ACHN (cell line): Measurements from ENCODE around the gene MMEL1.

Experiments
- DNase-seq: peaks from one replicate; pipeline ENCODE4 v3.0.0-alpha.2; 2015
- in situ Hi-C: cut with HindIII; loops from 2 replicates; pipeline ENCODE4 v1.10.0; 2017; ENCODE audit warnings: low sequenced_read_pairs, low pct_ligation_motif_present, low pct_unique_long_range_greater_than_20kb

Gene MMEL1

GRCh38 chr1:2542246-2542915, 90.4 kb downstream of the MMEL1 start:
- in situ Hi-C loops = no loop called here
- no peak for DNase-seq

GRCh38 chr1:2541619-2542245, 91.1 kb downstream of the MMEL1 start:
- in situ Hi-C loops = no loop called here
- no peak for DNase-seq

GRCh38 chr1:2540816-2541492, 91.9 kb downstream of the MMEL1 start:
- DNase-seq = no peak
- in situ Hi-C loops = no loop called here
